ENCODE data around the gene CYBA. TPM values are rescaled to one million over a fixed set of nuclear protein-coding genes. Genes with fewer than 3 reads are reported as not detected.

Gene CYBA
- total and polyA plus RNA-seq, 9 of the 15 experiments (the other 6 are each of a cell fraction or from before 2014, with no cell fraction given): 0.34 to 683 (median 93.0) TPM

Other genes starting within 250 kb of the CYBA start
Only the 7 nearest of the 13 such genes appear.
- 26.9 and 35.1 TPM in 2 replicates for gene ZC3H18, start 80.7 kb downstream of the CYBA start, total RNA-seq (2014; rRNA removed)
- gene ZC3H18, start 80.7 kb downstream of the CYBA start, total RNA-seq (2014; rRNA removed; fragmentation: Illumina TruSeq; extraction: Trizol): 16.0 and 16.3 TPM in 2 replicates
- 31.1 and 33.9 TPM in 2 replicates for gene ZC3H18, start 80.7 kb downstream of the CYBA start, total RNA-seq (2015; rRNA removed; fragmentation: Illumina TruSeq; extraction: Trizol)
- 81.3 and 88.7 TPM in 2 replicates for gene ZC3H18, start 80.7 kb downstream of the CYBA start, total RNA-seq (2021)
- 12.5 and 15.8 TPM in 2 replicates for gene ZC3H18, start 80.7 kb downstream of the CYBA start, polyA plus RNA-seq (2011; rRNA removed)
- 60.7 and 65.3 TPM in 2 replicates for gene ZC3H18, start 80.7 kb downstream of the CYBA start, polyA plus RNA-seq (2014; fragmentation: Illumina TruSeq; extraction: Trizol)
- gene ZC3H18, start 80.7 kb downstream of the CYBA start, polyA plus RNA-seq (2014; fragmentation: Nextera tagmentation; extraction: Ambion mirVana): 1 to 10 TPM; 1.7 to 2.0 TPM
- gene ZC3H18, start 80.7 kb downstream of the CYBA start, polyA plus RNA-seq (2014; rRNA removed): 37.1 and 49.2 TPM in 2 replicates
- not detected in 2 replicates for gene IL17C, start 12.5 kb downstream of the CYBA start, total RNA-seq (2014; rRNA removed)
- not detected in 2 replicates for gene IL17C, start 12.5 kb downstream of the CYBA start, total RNA-seq (2014; rRNA removed; fragmentation: Illumina TruSeq; extraction: Trizol)
- gene IL17C, start 12.5 kb downstream of the CYBA start, total RNA-seq (2015; rRNA removed; fragmentation: Illumina TruSeq; extraction: Trizol): not detected in 2 replicates
- not detected in 2 replicates for gene IL17C, start 12.5 kb downstream of the CYBA start, total RNA-seq (2021)
- gene IL17C, start 12.5 kb downstream of the CYBA start, polyA plus RNA-seq (2011; rRNA removed): not detected in 2 replicates
- not detected in 2 replicates for gene IL17C, start 12.5 kb downstream of the CYBA start, polyA plus RNA-seq (2014; fragmentation: Illumina TruSeq; extraction: Trizol)
- gene IL17C, start 12.5 kb downstream of the CYBA start, polyA plus RNA-seq (2014; fragmentation: Nextera tagmentation; extraction: Ambion mirVana): not detected
- not detected in 2 replicates for gene IL17C, start 12.5 kb downstream of the CYBA start, polyA plus RNA-seq (2014; rRNA removed)
- gene MVD, start 12.0 kb upstream of the CYBA start, total RNA-seq (2014; rRNA removed): 89.2 and 121 TPM in 2 replicates
- 17.6 and 26.6 TPM in 2 replicates for gene MVD, start 12.0 kb upstream of the CYBA start, total RNA-seq (2014; rRNA removed; fragmentation: Illumina TruSeq; extraction: Trizol)
- gene MVD, start 12.0 kb upstream of the CYBA start, total RNA-seq (2015; rRNA removed; fragmentation: Illumina TruSeq; extraction: Trizol): 45.3 and 45.5 TPM in 2 replicates
- 126 and 141 TPM in 2 replicates for gene MVD, start 12.0 kb upstream of the CYBA start, total RNA-seq (2021)
- 53.9 and 168 TPM in 2 replicates for gene MVD, start 12.0 kb upstream of the CYBA start, polyA plus RNA-seq (2011; rRNA removed)
- 32.9 and 65.4 TPM in 2 replicates for gene MVD, start 12.0 kb upstream of the CYBA start, polyA plus RNA-seq (2014; fragmentation: Illumina TruSeq; extraction: Trizol)
- 10 to 100 TPM; 12.2 to 15.4 TPM for gene MVD, start 12.0 kb upstream of the CYBA start, polyA plus RNA-seq (2014; fragmentation: Nextera tagmentation; extraction: Ambion mirVana)
- 65.6 and 82.5 TPM in 2 replicates for gene MVD, start 12.0 kb upstream of the CYBA start, polyA plus RNA-seq (2014; rRNA removed)
- gene SNAI3, start 35.5 kb upstream of the CYBA start, total RNA-seq (2014; rRNA removed): 2.7 and 4.1 TPM in 2 replicates
- 0.15 and 0.19 TPM in 2 replicates for gene SNAI3, start 35.5 kb upstream of the CYBA start, total RNA-seq (2014; rRNA removed; fragmentation: Illumina TruSeq; extraction: Trizol)
- gene SNAI3, start 35.5 kb upstream of the CYBA start, total RNA-seq (2015; rRNA removed; fragmentation: Illumina TruSeq; extraction: Trizol): 0.72 and 0.87 TPM in 2 replicates
- 2.5 and 3.1 TPM in 2 replicates for gene SNAI3, start 35.5 kb upstream of the CYBA start, total RNA-seq (2021)
- gene SNAI3, start 35.5 kb upstream of the CYBA start, polyA plus RNA-seq (2011; rRNA removed): 0.88 and 3.0 TPM in 2 replicates
- 0.70 and 1.9 TPM in 2 replicates for gene SNAI3, start 35.5 kb upstream of the CYBA start, polyA plus RNA-seq (2014; fragmentation: Illumina TruSeq; extraction: Trizol)
- gene SNAI3, start 35.5 kb upstream of the CYBA start, polyA plus RNA-seq (2014; fragmentation: Nextera tagmentation; extraction: Ambion mirVana): under 1 TPM in 1 of 2 experiments, not detected in 1; 0.04 TPM
- gene SNAI3, start 35.5 kb upstream of the CYBA start, polyA plus RNA-seq (2014; rRNA removed): 1.5 and 2.1 TPM in 2 replicates
- 46.9 and 61.6 TPM in 2 replicates for gene RNF166, start 55.4 kb upstream of the CYBA start, total RNA-seq (2014; rRNA removed)
- gene RNF166, start 55.4 kb upstream of the CYBA start, total RNA-seq (2014; rRNA removed; fragmentation: Illumina TruSeq; extraction: Trizol): 6.1 and 7.3 TPM in 2 replicates
- 19.5 and 22.3 TPM in 2 replicates for gene RNF166, start 55.4 kb upstream of the CYBA start, total RNA-seq (2015; rRNA removed; fragmentation: Illumina TruSeq; extraction: Trizol)
- 60.3 and 61.2 TPM in 2 replicates for gene RNF166, start 55.4 kb upstream of the CYBA start, total RNA-seq (2021)
- 26.5 and 37.4 TPM in 2 replicates for gene RNF166, start 55.4 kb upstream of the CYBA start, polyA plus RNA-seq (2011; rRNA removed)
- 12.7 and 27.9 TPM in 2 replicates for gene RNF166, start 55.4 kb upstream of the CYBA start, polyA plus RNA-seq (2014; fragmentation: Illumina TruSeq; extraction: Trizol)
- gene RNF166, start 55.4 kb upstream of the CYBA start, polyA plus RNA-seq (2014; fragmentation: Nextera tagmentation; extraction: Ambion mirVana): under 1 TPM; 0.56 to 0.96 TPM
- 59.4 and 65.6 TPM in 2 replicates for gene RNF166, start 55.4 kb upstream of the CYBA start, polyA plus RNA-seq (2014; rRNA removed)
- gene CTU2, start 55.5 kb upstream of the CYBA start, total RNA-seq (2014; rRNA removed): 55.4 and 68.9 TPM in 2 replicates
- gene CTU2, start 55.5 kb upstream of the CYBA start, total RNA-seq (2014; rRNA removed; fragmentation: Illumina TruSeq; extraction: Trizol): 7.2 and 11.9 TPM in 2 replicates
- gene CTU2, start 55.5 kb upstream of the CYBA start, total RNA-seq (2015; rRNA removed; fragmentation: Illumina TruSeq; extraction: Trizol): 41.1 and 49.2 TPM in 2 replicates
- gene CTU2, start 55.5 kb upstream of the CYBA start, total RNA-seq (2021): 105 and 106 TPM in 2 replicates
- gene CTU2, start 55.5 kb upstream of the CYBA start, polyA plus RNA-seq (2011; rRNA removed): 23.2 and 30.1 TPM in 2 replicates
- 17.7 and 46.9 TPM in 2 replicates for gene CTU2, start 55.5 kb upstream of the CYBA start, polyA plus RNA-seq (2014; fragmentation: Illumina TruSeq; extraction: Trizol)
- gene CTU2, start 55.5 kb upstream of the CYBA start, polyA plus RNA-seq (2014; fragmentation: Nextera tagmentation; extraction: Ambion mirVana): 1 to 10 TPM; 1.3 to 3.0 TPM
- gene CTU2, start 55.5 kb upstream of the CYBA start, polyA plus RNA-seq (2014; rRNA removed): 63.4 and 76.6 TPM in 2 replicates
- 213 and 305 TPM in 2 replicates for gene PIEZO1, start 134.2 kb upstream of the CYBA start, total RNA-seq (2014; rRNA removed)
- 44.5 and 45.2 TPM in 2 replicates for gene PIEZO1, start 134.2 kb upstream of the CYBA start, total RNA-seq (2014; rRNA removed; fragmentation: Illumina TruSeq; extraction: Trizol)
- 97.9 and 113 TPM in 2 replicates for gene PIEZO1, start 134.2 kb upstream of the CYBA start, total RNA-seq (2015; rRNA removed; fragmentation: Illumina TruSeq; extraction: Trizol)
- gene PIEZO1, start 134.2 kb upstream of the CYBA start, total RNA-seq (2021): 354 and 432 TPM in 2 replicates
- gene PIEZO1, start 134.2 kb upstream of the CYBA start, polyA plus RNA-seq (2011; rRNA removed): 131 and 170 TPM in 2 replicates
- gene PIEZO1, start 134.2 kb upstream of the CYBA start, polyA plus RNA-seq (2014; fragmentation: Illumina TruSeq; extraction: Trizol): 146 and 201 TPM in 2 replicates
- gene PIEZO1, start 134.2 kb upstream of the CYBA start, polyA plus RNA-seq (2014; fragmentation: Nextera tagmentation; extraction: Ambion mirVana): 1 to 10 TPM; 3.6 to 9.6 TPM
- 319 and 383 TPM in 2 replicates for gene PIEZO1, start 134.2 kb upstream of the CYBA start, polyA plus RNA-seq (2014; rRNA removed)